ENCODE results near the gene APLP1.

Gene APLP1

DNA sequence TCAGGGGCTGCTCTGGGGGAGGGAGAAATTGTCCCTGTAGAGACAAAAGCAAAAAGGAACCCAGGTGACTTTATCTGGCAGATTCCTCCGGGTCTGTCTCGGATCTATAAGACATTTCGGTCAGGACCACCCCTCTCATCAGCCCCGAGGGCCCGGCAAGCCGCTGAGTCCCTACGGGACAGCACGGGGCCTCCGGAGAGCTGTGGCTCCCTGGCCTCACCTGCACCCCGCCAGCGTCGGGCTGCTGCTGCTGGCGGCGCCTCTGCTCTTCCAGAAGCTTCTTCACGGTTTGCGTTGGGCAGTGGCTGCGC lies 30.1 kb downstream of the APLP1 start:
- H3K4me3 ChIP-seq (replicated peaks in 1 of 2; ENCODE audit: low read depth in 2 of 2, low read length in 2 of 2) = peak overlapping the region; percentile 75 to 80
- TF ChIP-seq, protein P1, sequence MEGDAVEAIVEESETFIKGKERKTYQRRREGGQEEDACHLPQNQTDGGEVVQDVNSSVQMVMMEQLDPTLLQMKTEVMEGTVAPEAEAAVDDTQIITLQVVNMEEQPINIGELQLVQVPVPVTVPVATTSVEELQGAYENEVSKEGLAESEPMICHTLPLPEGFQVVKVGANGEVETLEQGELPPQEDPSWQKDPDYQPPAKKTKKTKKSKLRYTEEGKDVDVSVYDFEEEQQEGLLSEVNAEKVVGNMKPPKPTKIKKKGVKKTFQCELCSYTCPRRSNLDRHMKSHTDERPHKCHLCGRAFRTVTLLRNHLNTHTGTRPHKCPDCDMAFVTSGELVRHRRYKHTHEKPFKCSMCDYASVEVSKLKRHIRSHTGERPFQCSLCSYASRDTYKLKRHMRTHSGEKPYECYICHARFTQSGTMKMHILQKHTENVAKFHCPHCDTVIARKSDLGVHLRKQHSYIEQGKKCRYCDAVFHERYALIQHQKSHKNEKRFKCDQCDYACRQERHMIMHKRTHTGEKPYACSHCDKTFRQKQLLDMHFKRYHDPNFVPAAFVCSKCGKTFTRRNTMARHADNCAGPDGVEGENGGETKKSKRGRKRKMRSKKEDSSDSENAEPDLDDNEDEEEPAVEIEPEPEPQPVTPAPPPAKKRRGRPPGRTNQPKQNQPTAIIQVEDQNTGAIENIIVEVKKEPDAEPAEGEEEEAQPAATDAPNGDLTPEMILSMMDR (IDR thresholded peaks at IDR 0.05; ENCODE audit: low read depth, low read length) = no peak
- no peak for DNase-seq (ENCODE audit: low read depth in 2 of 2)

DNA sequence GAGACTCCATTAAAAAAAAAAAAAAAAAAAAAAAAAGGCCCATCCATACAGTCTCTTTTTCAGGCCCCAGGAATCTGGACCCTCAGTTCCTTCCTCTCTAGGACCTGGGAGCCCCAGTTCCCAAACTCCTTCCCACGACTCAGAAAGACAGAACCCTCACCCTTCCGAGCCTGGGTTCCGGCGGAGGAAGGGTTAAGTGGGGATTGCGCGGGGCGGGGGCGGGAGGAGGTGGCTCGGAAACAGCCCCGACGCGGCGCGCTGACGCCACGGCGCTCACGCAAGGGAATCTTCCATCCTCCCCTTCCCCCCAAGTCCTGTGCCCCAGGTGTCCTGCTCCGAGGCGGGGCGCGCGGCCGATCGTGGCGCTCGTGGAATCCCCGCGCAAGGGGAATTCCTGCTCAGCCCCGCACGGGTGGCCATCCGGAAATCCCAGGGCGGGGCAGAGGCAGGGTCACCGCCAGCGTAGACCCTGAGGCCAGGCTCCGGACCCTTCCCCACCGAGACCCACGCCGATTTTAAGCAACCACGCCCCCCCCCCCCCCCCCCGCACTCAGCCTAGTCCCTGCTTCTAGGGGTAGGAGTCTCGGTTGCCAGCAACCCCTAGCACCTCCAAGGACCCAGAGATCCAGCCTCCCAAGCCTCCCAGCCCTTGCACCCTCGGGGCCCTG lies 31.3 kb downstream of the APLP1 start:
- peak overlapping the region; percentile 75 to 80 for H3K4me3 ChIP-seq (replicated peaks in 1 of 2; ENCODE audit: low read depth in 2 of 2, low read length in 2 of 2)
- TF ChIP-seq, protein P1 (IDR thresholded peaks at IDR 0.05; ENCODE audit: low read depth, low read length) = no peak
- DNase-seq (ENCODE audit: low read depth in 2 of 2) = peak; percentile 81 to 83

- H3K4me3 ChIP-seq (replicated peaks in 1 of 2; ENCODE audit: low read depth in 2 of 2, low read length in 2 of 2) = peak overlapping the region in 1 of 2 donors; percentile 75
- peak; percentile 42 to 46 for DNase-seq (ENCODE audit: low read depth in 2 of 2)
Observed at GRCh38 chr19:35901055-35901644, 32.8 kb downstream of the APLP1 start.

GRCh38 chr19:35901854-35902661 lies 33.7 kb downstream of the APLP1 start, which contains the start of gene HCST:
HCST (plus strand) TSS chr19:35902529; CDS start chr19:35902594, 65 bp downstream.
- peak within 1 kb of the TSS; percentile 24 to 28 for H3K4me3 ChIP-seq (replicated peaks in 1 of 2; ENCODE audit: low read depth in 2 of 2, low read length in 2 of 2)

More at GRCh38 chr19:35901055-35901644, 32.8 kb downstream of the APLP1 start:
- TF ChIP-seq, protein P1 (IDR thresholded peaks at IDR 0.05; ENCODE audit: low read depth, low read length) = no peak

DNA sequence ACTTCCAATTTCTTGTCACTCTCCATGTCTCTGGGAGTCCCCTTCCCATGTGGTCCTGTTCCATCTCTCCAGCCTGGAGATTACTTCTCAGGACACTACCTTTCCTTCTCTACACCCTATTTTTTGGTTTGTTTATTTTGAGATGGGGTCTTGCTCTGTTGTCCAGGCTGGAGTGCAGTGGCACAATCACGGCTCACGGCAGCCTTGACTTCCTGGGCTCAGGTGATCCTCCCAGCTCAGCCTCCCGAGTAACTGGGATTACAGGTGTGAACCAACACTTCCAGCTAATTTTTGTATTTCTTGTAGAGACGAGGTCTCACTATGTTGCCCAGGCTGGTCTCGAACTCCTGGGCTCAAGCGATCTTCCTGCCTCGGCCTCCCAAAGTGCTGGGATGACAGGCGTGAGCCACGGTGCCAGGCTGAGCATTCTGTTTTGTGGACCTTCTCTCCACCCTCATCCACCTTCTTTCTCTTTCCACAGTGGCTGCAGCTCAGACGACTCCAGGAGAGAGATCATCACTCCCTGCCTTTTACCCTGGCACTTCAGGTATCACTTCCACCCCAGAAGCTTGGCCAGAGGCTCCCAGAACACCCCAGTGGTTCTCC lies 34.6 kb downstream of the APLP1 start:
- peak overlapping the region in 1 of 2 donors; percentile 24 for H3K4me3 ChIP-seq (replicated peaks in 1 of 2; ENCODE audit: low read depth in 2 of 2, low read length in 2 of 2)
- TF ChIP-seq, protein P1 (IDR thresholded peaks at IDR 0.05; ENCODE audit: low read depth, low read length) = no peak
- DNase-seq (ENCODE audit: low read depth in 2 of 2) = no peak

More at GRCh38 chr19:35901854-35902661, 33.7 kb downstream of the APLP1 start, which contains the start of gene HCST:
- DNase-seq (ENCODE audit: low read depth in 2 of 2) = peak in 1 of 2 donors; percentile 11
- TF ChIP-seq, protein P1 (IDR thresholded peaks at IDR 0.05; ENCODE audit: low read depth, low read length) = no peak

- peak overlapping the region; percentile 24 to 28 for H3K4me3 ChIP-seq (replicated peaks in 1 of 2; ENCODE audit: low read depth in 2 of 2, low read length in 2 of 2)
- peak; percentile 58 to 63 for DNase-seq (ENCODE audit: low read depth in 2 of 2)
- TF ChIP-seq, protein P1 (IDR thresholded peaks at IDR 0.05; ENCODE audit: low read depth, low read length) = no peak
Observed at GRCh38 chr19:35903550-35904179, 35.3 kb downstream of the APLP1 start.
